ENCODE data around the gene LRRC45. TPM values are rescaled to one million over a fixed set of nuclear protein-coding genes. Genes with fewer than 3 reads are reported as not detected.

LRRC45 gene
- total RNA-seq, 1 experiment from 2014 or later, result 38.1 TPM

GRCh38 chr17:82078433-82078832 is 55.3 kb downstream of the LRRC45 start (continued):
- no peak for TF ChIP-seq ATF3 (CRISPR knock-in tag; conservative IDR thresholded peaks at IDR 0.05)
- no peak for TF ChIP-seq NR2C2 (CRISPR knock-in tag; IDR thresholded peaks at IDR 0.05)
- TF ChIP-seq ZNF512 (CRISPR knock-in tag; IDR thresholded peaks at IDR 0.05; ENCODE audit: borderline replicate concordance), result no peak
- TF ChIP-seq USF2 (CRISPR knock-in tag; IDR thresholded peaks at IDR 0.05), result no peak
- no peak for TF ChIP-seq ZNF532 (CRISPR knock-in tag; IDR thresholded peaks at IDR 0.05; ENCODE audit: borderline replicate concordance)
- no peak for TF ChIP-seq SMAD4 (CRISPR knock-in tag; IDR thresholded peaks at IDR 0.05)
- TF ChIP-seq, protein P1, sequence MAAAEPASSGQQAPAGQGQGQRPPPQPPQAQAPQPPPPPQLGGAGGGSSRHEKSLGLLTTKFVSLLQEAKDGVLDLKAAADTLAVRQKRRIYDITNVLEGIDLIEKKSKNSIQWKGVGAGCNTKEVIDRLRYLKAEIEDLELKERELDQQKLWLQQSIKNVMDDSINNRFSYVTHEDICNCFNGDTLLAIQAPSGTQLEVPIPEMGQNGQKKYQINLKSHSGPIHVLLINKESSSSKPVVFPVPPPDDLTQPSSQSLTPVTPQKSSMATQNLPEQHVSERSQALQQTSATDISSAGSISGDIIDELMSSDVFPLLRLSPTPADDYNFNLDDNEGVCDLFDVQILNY (CRISPR knock-in tag; IDR thresholded peaks at IDR 0.05), result no peak
- TF ChIP-seq IRF1 (CRISPR knock-in tag; IDR thresholded peaks at IDR 0.05), result no peak
- TF ChIP-seq TEAD1 (CRISPR knock-in tag; IDR thresholded peaks at IDR 0.05), result no peak
- TF ChIP-seq, protein P2, sequence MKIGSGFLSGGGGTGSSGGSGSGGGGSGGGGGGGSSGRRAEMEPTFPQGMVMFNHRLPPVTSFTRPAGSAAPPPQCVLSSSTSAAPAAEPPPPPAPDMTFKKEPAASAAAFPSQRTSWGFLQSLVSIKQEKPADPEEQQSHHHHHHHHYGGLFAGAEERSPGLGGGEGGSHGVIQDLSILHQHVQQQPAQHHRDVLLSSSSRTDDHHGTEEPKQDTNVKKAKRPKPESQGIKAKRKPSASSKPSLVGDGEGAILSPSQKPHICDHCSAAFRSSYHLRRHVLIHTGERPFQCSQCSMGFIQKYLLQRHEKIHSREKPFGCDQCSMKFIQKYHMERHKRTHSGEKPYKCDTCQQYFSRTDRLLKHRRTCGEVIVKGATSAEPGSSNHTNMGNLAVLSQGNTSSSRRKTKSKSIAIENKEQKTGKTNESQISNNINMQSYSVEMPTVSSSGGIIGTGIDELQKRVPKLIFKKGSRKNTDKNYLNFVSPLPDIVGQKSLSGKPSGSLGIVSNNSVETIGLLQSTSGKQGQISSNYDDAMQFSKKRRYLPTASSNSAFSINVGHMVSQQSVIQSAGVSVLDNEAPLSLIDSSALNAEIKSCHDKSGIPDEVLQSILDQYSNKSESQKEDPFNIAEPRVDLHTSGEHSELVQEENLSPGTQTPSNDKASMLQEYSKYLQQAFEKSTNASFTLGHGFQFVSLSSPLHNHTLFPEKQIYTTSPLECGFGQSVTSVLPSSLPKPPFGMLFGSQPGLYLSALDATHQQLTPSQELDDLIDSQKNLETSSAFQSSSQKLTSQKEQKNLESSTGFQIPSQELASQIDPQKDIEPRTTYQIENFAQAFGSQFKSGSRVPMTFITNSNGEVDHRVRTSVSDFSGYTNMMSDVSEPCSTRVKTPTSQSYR (CRISPR knock-in tag; IDR thresholded peaks at IDR 0.05), result no peak

DNA sequence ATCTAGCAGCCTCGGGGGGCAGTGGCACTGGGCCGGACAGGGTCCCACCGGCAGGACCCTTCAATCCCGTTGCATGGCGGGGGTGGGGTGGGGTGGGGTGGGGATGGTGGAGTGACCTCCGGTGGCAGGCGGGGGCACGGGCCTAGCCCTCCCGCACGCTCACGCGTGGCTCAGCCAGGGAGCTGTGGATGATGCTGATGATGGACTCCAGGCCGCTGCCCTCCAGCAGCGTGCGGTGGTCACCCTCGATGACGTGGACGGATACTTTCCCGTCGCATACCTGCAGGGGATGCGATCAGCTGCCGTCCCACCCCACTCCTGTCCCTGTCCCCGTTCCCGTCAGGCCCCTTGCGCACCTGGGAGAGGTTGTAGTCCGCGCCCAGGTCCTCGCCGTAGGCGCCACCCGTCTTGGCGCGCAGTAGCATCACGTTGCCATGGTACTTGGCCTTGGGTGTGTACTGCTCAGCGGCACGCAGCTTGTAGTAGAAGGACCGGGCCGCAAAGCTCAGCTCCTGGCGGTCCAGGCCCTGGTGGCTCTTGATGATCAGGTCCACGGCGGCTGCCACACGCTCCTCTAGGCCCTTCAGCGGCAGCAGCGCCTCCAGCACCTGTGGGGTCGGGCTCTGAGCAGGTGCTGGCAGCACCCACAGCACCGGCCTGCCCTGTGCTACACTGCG is 56.0 kb downstream of the LRRC45 start:
- Mint-ChIP-seq H3K4me3 (no peak overlapping the region), H3K27me3 (ENCODE audit: low read depth) (no peaks in the 10 kb centered on the region), H3K27ac (no peak overlapping the region), H3K36me3 (peaks cover 17% of the 10 kb centered on the region), H3K4me1 (no peaks in the 10 kb centered on the region), H3K9me3 (no peaks in the 10 kb centered on the region)
- no peak for DNase-seq (ENCODE audit: low spot score)
- POLR2A ChIA-PET, result no interaction called here
- CTCF ChIA-PET, result interaction anchor here (0.7 to 4.9 kb wide), 2 partner anchors 49 kb away, joined by 3 to 37 read pairs; no protein-coding TSS in a partner anchor
- no peak for ATAC-seq
- TF ChIP-seq, protein P3, sequence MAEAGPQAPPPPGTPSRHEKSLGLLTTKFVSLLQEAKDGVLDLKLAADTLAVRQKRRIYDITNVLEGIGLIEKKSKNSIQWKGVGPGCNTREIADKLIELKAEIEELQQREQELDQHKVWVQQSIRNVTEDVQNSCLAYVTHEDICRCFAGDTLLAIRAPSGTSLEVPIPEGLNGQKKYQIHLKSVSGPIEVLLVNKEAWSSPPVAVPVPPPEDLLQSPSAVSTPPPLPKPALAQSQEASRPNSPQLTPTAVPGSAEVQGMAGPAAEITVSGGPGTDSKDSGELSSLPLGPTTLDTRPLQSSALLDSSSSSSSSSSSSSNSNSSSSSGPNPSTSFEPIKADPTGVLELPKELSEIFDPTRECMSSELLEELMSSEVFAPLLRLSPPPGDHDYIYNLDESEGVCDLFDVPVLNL (CRISPR knock-in tag; IDR thresholded peaks at IDR 0.05; ENCODE audit: borderline replicate concordance, low read depth), result no peak
- no peak for TF ChIP-seq HMGA2 (CRISPR knock-in tag; IDR thresholded peaks at IDR 0.05)
- TF ChIP-seq, protein P2 (CRISPR knock-in tag; IDR thresholded peaks at IDR 0.05), result no peak
- no peak for TF ChIP-seq OVOL2 (CRISPR knock-in tag; IDR thresholded peaks at IDR 0.05; ENCODE audit: borderline replicate concordance)
- no peak for TF ChIP-seq ZNF423 (CRISPR knock-in tag; IDR thresholded peaks at IDR 0.05)
- TF ChIP-seq ZNF671 (CRISPR knock-in tag; IDR thresholded peaks at IDR 0.05), result no peak
- TF ChIP-seq ZNF232 (CRISPR knock-in tag; IDR thresholded peaks at IDR 0.05), result no peak
- no peak for TF ChIP-seq ZMAT4 (CRISPR knock-in tag; IDR thresholded peaks at IDR 0.05)
- TF ChIP-seq TP53 (CRISPR knock-in tag; IDR thresholded peaks at IDR 0.05), result no peak

Data from WTC11 (cell line).